Cerebellar cortex (tissue), 1 donor: ENCODE data around the gene ZSWIM1.

Experiments
- DNase-seq: peaks from one replicate; pipeline ENCODE4 v3.0.0-alpha.2; 2015; ENCODE audit warnings: low spot score

The ZSWIM1 gene

DNA sequence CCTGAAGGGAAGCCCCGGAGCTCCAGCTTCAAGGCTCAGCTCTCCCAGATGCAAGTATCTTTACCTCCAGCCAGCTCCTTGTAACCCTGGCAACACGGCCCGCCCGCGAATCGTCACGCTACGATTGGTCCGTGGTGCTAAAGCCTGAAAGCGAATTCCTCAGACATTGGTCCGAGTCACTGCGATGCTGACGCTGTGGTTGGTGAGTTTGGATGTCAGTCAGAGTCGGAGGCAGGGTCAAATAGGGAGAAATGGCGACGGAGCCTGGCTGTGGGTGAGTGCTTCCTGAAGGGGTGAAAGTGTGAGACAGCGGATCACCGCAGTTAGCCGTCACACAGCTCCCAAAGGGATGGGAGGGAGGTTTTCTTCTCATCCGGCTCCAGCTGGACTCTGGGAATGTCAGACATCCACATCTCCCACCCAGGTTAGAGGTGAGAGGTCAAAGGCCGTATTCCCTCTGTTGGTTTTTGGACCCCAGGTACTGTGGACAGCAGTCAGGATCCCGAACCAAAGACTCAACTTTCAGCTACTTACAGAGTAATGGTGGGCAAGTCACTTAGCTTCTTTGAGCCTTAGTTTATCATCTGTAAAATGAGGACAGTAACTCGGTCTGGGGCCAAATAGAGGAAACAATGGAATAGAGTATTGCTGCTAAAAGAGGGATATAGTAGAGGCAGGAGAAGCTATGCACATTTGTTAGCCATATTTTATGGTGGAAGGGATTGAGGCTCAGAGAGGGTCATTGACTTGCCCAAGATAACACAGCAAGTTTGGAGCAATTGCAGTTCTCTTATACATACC is at the start of gene ZSWIM1:
TSS of gene ZSWIM1 (plus strand) at position 240 of the 801 bp plus-strand sequence. CDS start 1,366 bp downstream, outside the sequence.
- peak; percentile 99 for DNase-seq

DNA sequence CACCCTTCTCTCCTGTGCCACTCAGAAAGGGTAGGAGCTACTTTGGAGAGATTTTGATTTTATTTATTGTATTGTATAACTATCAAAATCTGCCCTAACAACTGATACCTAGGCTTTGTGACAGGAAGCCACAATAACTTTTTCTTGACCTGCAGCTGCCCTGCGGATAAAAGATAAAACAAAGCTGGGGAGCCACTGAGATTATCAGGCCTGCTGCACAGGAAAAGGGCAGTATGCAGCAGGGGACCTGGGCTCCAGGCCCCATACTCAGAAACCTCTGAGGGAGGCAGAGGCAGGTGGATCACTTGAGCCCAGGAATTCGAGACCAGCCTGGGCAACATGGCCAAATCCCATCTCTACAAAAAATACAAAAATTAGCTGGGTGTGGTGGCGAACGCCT is 48.4 kb upstream of the ZSWIM1 start:
- no peak for DNase-seq

DNA sequence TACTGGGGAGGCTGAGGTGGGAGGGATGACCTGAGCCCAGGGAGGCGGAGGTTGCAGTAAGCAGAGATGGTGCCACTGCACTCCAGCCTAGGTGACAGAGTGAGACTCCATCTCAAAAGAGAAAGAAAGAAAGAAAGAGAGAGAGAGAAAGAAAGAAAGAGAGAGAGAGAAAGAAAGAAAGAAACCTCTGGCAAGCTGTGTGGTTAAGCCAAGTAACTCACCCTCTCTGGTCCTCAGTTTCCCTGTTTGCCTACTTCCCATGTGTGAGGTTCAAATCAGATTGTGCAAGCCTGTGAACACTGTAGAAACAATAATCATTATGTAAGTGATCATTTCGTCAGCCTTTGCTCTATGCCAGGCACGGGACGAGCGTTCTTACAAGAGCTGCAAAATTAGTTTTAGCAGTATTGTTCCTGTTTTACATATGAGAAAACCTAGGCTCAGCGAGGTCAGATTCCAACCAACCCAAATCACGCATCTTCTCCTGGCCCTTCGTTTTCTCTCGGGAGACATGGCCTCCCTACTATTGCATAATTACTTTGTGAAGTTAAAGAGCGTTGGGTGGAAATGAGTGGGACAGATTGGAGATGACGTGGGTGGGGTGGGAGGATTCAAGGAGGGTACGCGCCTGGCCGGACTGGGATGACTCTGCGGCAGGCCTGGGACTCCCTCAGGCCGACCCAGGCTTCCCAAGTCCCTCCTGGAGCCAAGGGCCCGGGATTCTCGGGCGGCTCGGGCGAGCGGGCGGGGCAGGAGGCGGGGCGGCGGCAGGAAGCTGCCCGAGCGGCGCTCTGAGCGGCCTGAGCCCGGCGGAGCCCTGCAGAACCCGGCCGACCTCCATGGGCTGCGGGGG is 47.8 kb upstream of the ZSWIM1 start, which contains the start of gene SNX21:
TSS of gene SNX21 (plus strand) at position 770 of the 853 bp plus-strand sequence. CDS start 121 bp downstream, outside the sequence.
- DNase-seq: peak; percentile 77

DNA sequence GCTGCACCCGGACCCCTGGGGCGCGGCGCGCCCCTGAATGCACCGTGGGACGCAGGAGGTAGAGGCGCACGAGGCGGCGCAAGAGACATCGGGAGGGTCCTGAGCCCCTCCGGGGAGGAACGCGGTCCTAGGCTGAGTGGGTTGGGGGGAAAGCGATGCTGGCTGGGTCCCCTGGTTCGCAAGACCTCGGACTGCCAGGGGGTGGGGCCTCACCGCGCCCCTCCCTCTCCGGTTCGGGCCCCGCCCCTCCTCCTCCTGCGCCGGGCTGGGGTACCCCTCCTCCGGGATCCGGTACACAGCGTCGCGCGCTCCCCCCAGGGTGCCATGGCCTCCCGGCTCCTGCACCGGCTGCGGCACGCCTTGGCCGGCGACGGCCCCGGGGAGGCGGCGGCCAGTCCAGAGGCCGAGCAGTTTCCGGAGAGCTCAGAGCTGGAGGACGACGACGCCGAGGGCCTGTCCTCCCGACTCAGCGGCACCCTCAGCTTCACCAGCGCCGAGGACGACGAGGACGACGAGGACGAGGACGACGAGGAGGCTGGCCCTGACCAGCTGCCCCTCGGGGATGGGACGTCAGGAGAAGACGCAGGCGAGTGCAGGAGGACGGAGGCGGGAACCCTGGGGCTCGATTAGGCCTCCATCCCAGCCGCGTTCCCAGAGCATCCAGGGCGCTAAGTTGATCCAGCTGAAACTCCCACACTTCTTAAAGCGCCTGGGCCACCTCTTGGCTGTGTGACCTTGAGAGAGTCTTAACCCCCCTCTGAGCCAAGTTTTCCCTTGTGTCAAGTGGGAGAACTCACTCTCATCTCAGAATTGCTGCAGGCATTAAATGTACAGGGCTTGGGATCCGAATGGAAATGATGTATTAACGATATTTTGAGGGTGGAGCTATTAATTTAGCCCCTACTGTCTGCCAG is 46.9 kb upstream of the ZSWIM1 start:
- peak; percentile 75 for DNase-seq

DNA sequence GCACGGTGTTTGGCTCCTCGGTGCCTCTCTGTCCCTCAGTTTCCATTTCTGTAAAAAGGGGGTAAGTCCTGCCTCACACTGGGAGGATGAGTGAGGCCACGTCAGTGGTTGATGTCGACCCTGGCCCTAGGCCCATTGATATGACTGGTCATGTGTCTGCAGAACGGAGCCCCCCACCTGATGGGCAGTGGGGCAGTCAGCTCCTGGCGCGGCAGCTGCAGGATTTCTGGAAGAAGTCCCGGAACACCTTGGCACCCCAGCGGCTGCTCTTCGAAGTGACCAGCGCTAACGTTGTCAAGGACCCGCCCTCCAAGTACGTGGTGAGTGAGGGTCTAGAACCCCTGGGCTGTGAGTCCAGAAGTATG is 46.2 kb upstream of the ZSWIM1 start:
- DNase-seq: no peak

DNA sequence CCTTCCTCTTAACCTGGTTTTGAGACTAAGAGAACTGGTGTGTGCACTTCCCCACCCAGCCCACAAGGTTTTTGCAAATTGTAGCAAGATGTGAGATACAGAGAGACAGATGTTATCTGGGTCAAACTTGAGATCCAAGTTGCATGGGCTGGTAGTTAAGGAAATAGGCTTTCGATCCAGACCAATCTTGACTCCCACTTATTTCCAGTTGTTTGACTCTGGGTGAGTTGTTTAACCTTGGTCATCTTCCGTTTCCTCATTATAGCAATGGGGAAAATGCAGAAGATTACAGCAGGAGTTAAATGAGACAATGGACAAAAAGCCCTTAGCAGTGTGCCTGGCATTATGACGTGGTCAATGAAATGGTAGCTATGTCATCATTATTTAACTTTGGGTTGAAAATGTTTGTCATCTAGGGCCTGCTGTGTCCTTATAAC is 45.7 kb upstream of the ZSWIM1 start:
- DNase-seq: no peak

DNA sequence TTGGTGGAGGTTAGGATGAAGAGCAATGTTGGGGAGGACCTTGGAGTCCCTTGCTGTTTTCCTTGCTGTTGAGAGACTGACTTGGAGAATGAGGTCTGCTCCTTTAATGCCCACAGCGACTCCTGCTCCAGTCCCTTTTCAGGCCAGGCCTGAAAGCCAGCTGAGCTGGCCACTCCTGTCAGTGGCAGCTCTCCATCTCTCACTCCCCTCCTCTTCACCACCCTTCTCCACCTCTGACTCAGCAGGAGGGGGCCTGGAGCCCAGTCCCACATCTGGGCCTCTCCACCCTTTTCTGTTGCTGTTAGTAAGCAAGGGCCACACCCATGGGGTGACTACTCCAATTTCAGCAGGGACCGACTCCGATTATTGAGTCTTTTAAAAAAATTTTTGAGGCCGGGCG is 45.2 kb upstream of the ZSWIM1 start:
- DNase-seq: no peak

DNA sequence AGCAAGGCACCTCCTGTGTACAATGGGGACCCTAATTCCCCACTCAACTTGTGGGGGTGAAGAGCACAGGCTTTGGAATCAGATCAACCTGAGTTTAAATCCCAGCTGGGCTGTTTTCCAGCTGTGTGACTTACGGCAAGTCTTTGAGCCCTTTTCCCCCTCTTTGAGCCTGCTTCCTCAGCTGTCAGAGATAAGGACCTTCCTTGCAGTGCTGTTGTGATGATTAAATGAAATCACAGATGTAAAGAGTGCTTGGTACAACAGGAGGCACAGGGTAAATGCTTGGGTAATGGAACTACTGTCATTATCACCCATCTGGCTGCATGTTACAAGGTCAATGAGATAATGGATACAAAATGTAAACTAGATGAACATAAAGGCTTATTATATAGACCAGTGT is 44.2 kb upstream of the ZSWIM1 start:
- no peak for DNase-seq

DNA sequence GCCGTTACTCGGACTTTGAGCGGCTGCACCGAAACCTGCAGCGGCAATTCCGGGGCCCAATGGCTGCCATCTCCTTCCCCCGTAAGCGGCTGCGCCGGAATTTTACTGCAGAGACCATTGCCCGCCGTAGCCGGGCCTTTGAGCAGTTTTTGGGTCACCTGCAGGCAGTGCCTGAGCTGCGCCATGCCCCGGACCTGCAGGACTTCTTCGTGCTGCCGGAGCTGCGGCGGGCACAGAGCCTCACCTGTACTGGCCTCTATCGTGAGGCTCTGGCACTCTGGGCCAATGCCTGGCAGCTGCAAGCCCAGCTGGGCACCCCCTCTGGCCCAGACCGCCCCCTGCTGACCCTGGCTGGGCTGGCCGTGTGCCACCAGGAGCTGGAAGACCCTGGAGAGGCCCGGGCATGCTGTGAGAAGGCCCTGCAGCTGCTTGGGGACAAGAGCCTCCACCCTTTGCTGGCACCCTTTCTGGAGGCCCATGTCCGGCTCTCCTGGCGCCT is 40.3 kb upstream of the ZSWIM1 start:
- DNase-seq: no peak

DNA sequence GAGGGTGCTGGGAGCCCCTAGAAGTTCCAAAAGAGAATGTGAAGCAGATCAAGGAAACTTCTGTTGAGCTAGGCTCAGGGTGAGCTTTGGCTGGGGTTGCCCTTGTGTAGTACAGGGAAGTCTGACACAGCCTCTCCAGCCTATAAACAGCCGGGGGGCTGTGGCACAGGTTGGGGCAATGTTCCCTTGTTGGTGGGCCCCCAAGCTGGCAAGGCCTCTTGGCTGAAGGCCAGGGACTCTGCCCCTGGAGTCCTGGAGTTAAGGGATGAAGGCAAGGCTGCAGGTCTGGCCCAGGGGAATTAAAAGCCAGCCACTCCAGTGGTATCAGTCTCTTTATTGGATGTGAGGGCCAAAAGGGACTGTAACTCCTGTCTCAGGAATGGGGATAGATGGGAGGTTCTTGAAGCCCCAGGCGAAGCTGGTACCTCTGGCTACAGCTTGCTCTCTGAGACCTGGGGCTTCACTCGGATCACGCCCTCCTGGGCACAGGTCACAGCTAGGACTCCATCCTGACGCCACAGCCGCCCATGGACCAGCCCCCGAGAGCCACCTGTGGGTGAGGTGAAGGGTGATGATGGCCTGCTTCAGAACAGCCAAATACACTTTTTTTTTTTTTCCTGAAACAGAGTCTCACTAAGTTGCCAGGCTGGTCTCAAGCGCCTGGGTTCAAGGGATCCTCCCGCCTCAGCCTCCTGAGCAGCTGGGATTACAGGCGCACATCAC is 39.5 kb upstream of the ZSWIM1 start:
- no peak for DNase-seq

DNA sequence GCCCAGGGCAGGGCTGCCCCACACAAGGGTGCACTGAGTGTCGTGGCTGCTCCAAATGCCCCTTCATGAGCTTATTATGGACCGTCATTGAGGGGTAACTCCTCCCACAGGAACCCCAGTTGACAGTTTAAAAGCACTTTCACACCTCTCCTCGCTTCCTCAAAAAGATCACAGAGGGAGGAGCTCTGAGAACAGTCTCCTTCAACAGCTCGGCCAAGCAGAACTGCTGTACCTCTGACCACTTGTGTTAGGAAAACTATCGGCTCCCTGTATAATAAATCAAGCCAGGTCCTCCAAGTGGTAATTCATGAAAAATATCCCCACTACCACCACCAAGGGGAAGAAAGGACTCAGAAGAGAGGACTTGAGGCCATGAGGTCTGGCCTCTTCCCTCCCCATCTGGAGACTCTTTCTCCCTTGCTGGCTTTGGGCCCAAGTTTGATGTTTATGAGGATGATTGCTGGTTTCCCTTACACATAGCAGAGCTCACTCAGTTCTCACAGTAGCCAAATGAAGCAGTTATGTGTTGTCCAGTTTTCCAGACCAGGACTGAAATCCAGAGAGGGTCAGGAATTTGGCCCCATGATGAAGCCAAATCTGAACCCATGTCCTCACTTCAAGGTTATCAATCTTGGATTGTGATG is 38.7 kb upstream of the ZSWIM1 start:
- DNase-seq: no peak

DNA sequence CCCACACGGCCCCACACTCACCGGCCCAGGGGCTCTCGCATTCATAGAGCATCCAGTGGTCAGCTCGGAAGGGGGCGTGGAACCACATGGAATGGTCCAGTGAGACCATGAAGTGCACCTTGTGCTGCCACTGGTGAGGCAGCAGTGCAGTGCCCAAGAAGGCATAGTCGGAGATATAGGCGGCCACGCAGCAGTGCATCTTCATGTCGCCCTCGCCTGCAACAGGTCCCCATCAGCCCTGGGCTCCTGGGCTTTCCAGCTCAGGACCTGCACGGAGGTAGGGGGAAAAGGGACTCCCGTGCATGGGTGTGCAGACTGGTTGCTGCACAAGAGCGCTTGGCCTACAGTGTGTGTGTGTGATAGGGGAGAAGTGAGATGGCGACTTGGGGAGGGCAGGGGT is 37.5 kb upstream of the ZSWIM1 start:
- DNase-seq: no peak

DNA sequence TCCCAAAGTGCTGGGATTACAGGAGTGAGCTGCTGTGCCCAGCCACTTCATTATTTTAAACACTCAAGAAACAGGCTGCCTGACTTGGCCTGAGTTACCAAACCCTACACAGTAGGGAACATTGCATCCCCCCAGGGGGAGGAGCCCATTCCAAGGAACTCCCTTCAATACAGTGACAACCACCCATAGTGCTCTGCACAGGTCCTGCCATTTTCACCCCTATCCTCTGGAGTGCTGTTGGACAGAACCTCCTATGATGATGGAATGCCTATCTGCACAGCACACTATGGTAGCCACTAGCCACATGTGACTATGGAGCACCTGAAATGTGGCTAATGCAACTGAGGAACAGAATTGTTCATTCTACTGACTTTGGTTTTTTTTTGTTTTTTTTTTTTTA is 35.6 kb upstream of the ZSWIM1 start:
- DNase-seq: no peak

DNA sequence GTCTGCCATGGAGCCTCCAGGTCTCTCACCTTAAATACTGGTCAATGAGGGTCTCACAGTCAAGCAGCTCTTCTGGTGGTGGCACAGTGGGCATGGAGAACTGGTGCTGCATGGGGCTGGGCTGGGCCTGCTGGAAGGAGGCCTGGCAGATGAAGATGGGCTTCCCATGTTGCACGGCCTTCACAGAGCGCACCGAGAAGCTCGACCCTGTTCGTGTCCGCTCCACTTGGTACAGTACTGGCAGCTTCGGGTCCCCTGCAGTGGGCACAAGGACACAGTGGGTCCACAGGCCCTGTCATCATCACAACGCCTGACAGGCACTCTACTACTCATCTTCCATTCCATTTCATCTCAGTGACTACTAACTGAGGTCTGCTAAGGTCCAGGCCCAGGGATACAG is 32.6 kb upstream of the ZSWIM1 start:
- DNase-seq: no peak

DNA sequence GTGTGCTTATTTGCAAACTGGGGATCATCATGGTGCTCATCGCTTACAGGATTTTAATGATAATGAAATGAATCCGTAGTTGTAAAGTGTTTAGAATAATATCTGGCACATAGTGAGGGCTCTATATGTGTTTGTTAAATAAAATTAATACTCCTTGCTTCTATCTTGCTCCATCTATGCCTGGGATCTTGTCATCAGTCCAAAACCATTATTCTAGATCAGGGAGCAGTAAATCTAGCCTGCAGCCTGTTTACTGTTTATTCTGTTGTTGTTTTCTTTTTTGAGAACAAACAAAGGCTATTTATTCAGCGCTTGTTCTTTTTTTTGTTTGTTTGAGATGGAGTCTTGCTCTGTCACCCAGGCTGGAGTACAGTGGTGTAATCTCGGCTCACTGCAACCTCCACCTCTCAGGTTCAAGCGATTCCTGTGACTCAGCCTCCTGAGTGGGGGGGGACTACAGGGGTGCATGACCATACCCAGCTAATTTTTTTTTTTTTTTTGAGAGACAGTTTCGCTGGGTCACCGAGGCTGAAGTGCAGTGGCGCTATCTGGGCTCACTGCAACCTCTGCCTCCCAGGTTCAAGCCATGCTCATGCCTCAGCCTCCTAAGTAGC is 32.0 kb upstream of the ZSWIM1 start:
- DNase-seq: no peak

DNA sequence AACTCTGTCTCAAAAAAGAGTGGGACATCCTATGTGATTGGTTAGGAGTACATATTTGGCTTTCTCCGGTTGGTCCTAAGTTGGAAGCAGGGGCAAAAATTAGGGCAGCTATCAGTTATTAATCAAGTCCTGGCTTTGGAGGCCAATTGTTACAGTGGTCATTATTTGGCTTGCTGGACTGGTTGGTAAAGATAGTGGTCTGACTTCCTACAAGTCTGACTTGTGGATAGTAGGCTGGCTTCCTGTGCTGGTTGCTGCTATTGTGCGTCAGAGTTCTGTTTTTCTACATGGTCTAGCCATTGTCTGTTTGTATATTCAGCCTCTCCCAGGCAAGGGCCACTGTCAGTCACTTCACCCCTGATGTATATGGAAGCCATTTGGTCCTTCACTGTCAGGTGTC is 30.8 kb upstream of the ZSWIM1 start:
- DNase-seq: no peak

DNA sequence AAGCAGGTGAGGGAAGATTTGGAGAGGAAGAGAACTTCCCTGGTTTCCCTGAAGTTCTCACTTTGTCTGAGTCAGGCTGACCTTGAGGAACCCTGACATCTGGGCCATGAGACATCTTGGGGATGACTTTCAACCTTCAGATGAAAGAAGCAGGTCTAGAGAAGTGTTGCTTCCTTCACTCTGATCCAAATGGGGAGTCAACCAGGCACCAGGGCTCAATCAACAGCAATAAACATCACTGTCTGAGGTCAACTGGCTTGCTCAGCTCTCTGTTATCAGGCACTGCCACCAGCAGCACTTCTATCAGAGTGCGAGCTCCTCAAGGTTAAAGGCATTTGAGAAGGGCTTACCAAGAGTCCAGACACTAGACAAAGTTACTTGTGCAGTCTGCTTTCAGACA is 30.1 kb upstream of the ZSWIM1 start:
- DNase-seq: no peak

DNA sequence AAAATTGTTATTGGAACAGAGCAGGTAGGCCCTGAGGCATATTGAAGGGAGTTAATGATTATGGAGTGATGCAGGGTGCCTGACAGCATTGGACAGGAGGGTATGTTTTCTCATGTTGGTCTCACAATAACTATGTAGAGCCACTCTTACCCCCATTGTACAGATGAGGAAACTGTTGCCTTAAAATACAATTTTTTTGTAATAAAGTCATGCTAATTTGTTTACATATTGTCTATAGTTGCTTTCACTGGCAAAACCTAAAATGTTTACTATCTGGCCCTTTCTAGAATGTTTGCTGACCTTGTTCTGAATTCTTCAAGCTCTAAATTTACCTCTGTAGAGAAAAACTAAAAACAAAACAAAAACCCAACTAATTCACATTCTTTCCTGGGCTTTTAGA is 29.5 kb upstream of the ZSWIM1 start:
- no peak for DNase-seq

DNA sequence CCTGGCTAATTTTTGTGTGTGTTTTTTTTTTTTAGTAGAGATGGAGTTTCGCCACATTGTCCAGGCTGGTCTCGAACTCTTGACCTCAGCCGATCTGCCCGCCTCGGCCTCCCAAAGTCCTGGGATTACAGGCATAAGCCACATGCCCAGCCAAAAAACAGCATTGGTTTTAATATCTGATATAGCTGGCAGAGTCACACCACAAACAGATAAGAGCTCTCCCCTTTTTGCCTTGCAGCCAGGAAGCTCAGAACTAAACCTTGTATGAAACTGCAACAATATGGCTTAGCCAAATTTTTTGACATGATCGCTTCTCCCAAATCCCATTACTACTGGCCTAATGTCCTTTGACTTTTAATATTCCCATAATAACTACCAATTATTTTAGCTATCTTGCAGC is 28.7 kb upstream of the ZSWIM1 start:
- DNase-seq: no peak

DNA sequence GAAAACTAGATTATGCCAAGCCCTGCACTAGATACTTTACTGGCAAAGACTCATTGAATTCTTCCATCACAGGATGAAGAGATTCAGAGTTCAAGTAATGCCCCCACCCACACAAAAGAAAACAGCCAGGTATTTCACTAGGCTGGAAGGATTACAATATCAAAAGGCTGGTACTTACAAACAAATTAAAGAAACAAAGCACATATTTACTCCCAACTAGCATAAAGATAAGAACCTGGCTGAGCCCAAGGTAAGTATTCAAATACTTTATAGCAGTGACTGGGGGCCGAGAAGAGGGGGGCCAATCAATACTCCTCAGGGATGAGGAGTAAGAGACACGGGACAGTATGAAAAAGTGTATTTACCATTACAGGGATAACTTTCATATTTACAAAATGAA is 27.5 kb upstream of the ZSWIM1 start:
- no peak for DNase-seq
